ENCODE data around the gene CDADC1. TPM values are rescaled to one million over a fixed set of nuclear protein-coding genes. Genes with fewer than 3 reads are reported as not detected.

The CDADC1 gene
- total RNA-seq, 1 experiment from 2014 or later: 7.6 TPM

- POLR2A ChIA-PET: no interaction called here
- intact Hi-C loops (cut with micrococcal nuclease): no loop called here
- H3K27me3 ChIP-seq (ENCODE audit: insufficient read depth, low read length): no peaks in the 10 kb centered on the region
- BruUV-seq (replicated peaks): no TSS peak
- no peaks in the 10 kb centered on the region for H3K4me1 ChIP-seq (ENCODE audit: control insufficient read depth in 1 of 2, insufficient read depth in 2 of 2, low read length in 2 of 2)
- no peak overlapping the region for H3K4me3 ChIP-seq (replicated peaks in 1 of 2; ENCODE audit: low read depth in 1 of 2, low read length in 2 of 2)
- H3K79me2 ChIP-seq (ENCODE audit: insufficient read depth, low read length): no peaks in the 10 kb centered on the region
- ATAC-seq: no peak
- no peaks in the 10 kb centered on the region for H4K20me1 ChIP-seq (ENCODE audit: insufficient read depth)
- no peak for DNase-seq (ENCODE audit: low read depth, low spot score)
- H3K9me2 ChIP-seq (ENCODE audit: insufficient read depth): no peaks in the 10 kb centered on the region
- CTCF ChIA-PET: no interaction called here
- no peak for TF ChIP-seq SRF (IDR thresholded peaks at IDR 0.05; ENCODE audit: low read depth)
- no peak for TF ChIP-seq SP1 (IDR thresholded peaks at IDR 0.05; ENCODE audit: low read depth)
- no peak for TF ChIP-seq ZNF274 (IDR thresholded peaks at IDR 0.05; ENCODE audit: low read depth, low read length)
- TF ChIP-seq, protein P1, sequence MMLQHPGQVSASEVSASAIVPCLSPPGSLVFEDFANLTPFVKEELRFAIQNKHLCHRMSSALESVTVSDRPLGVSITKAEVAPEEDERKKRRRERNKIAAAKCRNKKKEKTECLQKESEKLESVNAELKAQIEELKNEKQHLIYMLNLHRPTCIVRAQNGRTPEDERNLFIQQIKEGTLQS (IDR thresholded peaks at IDR 0.05): no peak
- TF ChIP-seq ZFX (IDR thresholded peaks at IDR 0.05): no peak
- no peak for TF ChIP-seq POLR2A (IDR thresholded peaks at IDR 0.05; ENCODE audit: borderline replicate concordance, extremely low read depth, insufficient read depth, insufficient read length)
- TF ChIP-seq CEBPB (IDR thresholded peaks at IDR 0.05; ENCODE audit: low read depth): no peak
- TF ChIP-seq CBX3 (IDR thresholded peaks at IDR 0.05; ENCODE audit: low read depth): no peak
- no peak for TF ChIP-seq EZH2phosphoT487 (IDR thresholded peaks at IDR 0.05; ENCODE audit: borderline replicate concordance)
- TF ChIP-seq, protein P2, sequence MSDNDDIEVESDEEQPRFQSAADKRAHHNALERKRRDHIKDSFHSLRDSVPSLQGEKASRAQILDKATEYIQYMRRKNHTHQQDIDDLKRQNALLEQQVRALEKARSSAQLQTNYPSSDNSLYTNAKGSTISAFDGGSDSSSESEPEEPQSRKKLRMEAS (IDR thresholded peaks at IDR 0.05): no peak
- TF ChIP-seq ZBTB33 (IDR thresholded peaks at IDR 0.05; ENCODE audit: extremely low read depth, insufficient replicate concordance, low read length): no peak
- TF ChIP-seq POLR2AphosphoS5 (IDR thresholded peaks at IDR 0.05; ENCODE audit: low read depth, low read length): no peak
- TF ChIP-seq ELF1 (IDR thresholded peaks at IDR 0.05; ENCODE audit: borderline replicate concordance, low read depth): no peak
- no peak for TF ChIP-seq EZH2 (IDR thresholded peaks at IDR 0.05)
- no peak for TF ChIP-seq RAD21 (IDR thresholded peaks at IDR 0.05; ENCODE audit: low read depth)
- TF ChIP-seq, protein P3, sequence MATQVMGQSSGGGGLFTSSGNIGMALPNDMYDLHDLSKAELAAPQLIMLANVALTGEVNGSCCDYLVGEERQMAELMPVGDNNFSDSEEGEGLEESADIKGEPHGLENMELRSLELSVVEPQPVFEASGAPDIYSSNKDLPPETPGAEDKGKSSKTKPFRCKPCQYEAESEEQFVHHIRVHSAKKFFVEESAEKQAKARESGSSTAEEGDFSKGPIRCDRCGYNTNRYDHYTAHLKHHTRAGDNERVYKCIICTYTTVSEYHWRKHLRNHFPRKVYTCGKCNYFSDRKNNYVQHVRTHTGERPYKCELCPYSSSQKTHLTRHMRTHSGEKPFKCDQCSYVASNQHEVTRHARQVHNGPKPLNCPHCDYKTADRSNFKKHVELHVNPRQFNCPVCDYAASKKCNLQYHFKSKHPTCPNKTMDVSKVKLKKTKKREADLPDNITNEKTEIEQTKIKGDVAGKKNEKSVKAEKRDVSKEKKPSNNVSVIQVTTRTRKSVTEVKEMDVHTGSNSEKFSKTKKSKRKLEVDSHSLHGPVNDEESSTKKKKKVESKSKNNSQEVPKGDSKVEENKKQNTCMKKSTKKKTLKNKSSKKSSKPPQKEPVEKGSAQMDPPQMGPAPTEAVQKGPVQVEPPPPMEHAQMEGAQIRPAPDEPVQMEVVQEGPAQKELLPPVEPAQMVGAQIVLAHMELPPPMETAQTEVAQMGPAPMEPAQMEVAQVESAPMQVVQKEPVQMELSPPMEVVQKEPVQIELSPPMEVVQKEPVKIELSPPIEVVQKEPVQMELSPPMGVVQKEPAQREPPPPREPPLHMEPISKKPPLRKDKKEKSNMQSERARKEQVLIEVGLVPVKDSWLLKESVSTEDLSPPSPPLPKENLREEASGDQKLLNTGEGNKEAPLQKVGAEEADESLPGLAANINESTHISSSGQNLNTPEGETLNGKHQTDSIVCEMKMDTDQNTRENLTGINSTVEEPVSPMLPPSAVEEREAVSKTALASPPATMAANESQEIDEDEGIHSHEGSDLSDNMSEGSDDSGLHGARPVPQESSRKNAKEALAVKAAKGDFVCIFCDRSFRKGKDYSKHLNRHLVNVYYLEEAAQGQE (IDR thresholded peaks at IDR 0.05; ENCODE audit: low read depth): no peak
- H3K9me3 ChIP-seq (ENCODE audit: control insufficient read depth in 1 of 2, insufficient read depth in 1 of 2, low read depth in 1 of 2, low read length in 2 of 2): no peaks in the 10 kb centered on the region
- H3K4me2 ChIP-seq (ENCODE audit: low read length): no peak overlapping the region
- H2AFZ ChIP-seq (ENCODE audit: low read depth, low read length, poor library complexity, severe bottlenecking): no peak overlapping the region
- RAD21 ChIA-PET (ENCODE audit: low non-redundant PET in 1 of 2, low total read pairs in 2 of 2, uncharacterized antibody in 2 of 2, unreplicated experiment in 2 of 2): no interaction called here
- no peaks in the 10 kb centered on the region for H3K36me3 ChIP-seq (ENCODE audit: control insufficient read depth in 1 of 2, insufficient read depth in 2 of 2, low read length in 2 of 2)
- H3K27ac ChIP-seq (ENCODE audit: low read depth, low read length): no peak overlapping the region
- no peak overlapping the region for H3K9ac ChIP-seq (ENCODE audit: low read length)
Observed at GRCh38 chr13:49340161-49340560, 92.4 kb downstream of the CDADC1 start.
